NT2/D1 (cell line): Measurements from ENCODE around the gene ACTG2.

Experiments used
- DNase-seq: peaks from one replicate; pipeline ENCODE4 v3.0.0-alpha.2; 2011; ENCODE audit warnings: low read depth, low spot score
- H3K27me3 ChIP-seq: 2 replicates; pipeline ENCODE4 v1.6.0; 2011; ENCODE audit warnings: mild to moderate bottlenecking; ENCODE audit not compliant: insufficient read length, insufficient read depth
- H3K36me3 ChIP-seq: 2 replicates; pipeline ENCODE4 v1.6.1; 2011; ENCODE audit warnings: mild to moderate bottlenecking, low read length, mixed read lengths; ENCODE audit not compliant: insufficient read depth, insufficient read length
- H3K4me1 ChIP-seq: 2 replicates; pipeline ENCODE4 v1.5.1; 2011; ENCODE audit not compliant: insufficient read depth, insufficient read length
- H3K4me3 ChIP-seq: 2 replicates; pipeline ENCODE4 v1.5.1; 2011; ENCODE audit warnings: low read depth; ENCODE audit not compliant: insufficient read length
- H3K9ac ChIP-seq: 2 replicates; pipeline ENCODE4 v1.6.0; 2011; ENCODE audit warnings: low read depth; ENCODE audit not compliant: insufficient read length
- H3K9me3 ChIP-seq: 2 replicates; pipeline ENCODE4 v1.5.1; 2011; ENCODE audit warnings: mild to moderate bottlenecking, low read length; ENCODE audit not compliant: insufficient read depth
- SUZ12 ChIP-seq: IDR thresholded peaks from 2 replicates; pipeline ENCODE4 v1.6.1; 2011; ENCODE audit not compliant: insufficient read length, insufficient read depth; ENCODE audit errors: extremely low read depth
- YY1 ChIP-seq: IDR thresholded peaks from 2 replicates; pipeline ENCODE4 v1.6.1; 2011; ENCODE audit not compliant: insufficient read length, insufficient read depth
- ZNF274 ChIP-seq: IDR thresholded peaks from 2 replicates; pipeline ENCODE4 v1.6.1; 2011; ENCODE audit warnings: mild to moderate bottlenecking, low read depth, low read length

The ACTG2 gene

DNA sequence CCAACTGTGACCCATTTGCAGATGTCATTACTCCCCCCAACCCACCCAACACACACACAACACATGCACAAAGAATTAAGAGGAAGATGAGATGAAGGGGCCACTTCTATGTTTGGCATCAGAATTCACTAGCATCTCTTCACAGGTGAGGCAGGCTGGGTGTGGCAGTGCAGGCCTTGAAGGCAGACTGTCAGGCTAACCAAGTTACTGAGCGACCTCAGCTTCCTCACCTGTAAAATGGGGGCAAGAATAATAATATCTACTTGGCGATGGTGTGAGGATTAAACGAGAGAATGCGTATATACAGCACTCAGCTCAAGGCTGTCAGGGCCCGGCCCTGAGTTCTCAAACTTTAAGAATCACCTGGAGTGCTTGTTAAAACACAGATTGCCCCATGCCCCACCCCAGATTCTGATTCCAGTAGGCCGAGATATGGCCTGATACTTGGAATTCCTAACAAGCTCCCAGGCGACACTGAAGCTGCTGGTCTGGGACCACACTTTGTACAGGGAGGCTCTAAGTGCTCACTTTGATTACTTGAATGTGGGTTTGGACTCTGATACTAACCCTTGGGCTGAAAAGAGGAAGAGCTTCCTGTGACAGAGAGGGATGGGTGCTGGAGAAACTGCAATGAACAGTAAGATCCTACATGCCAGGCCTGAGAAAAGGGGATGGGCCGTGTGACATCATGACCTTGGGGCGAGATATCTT is 1.1 kb downstream of the ACTG2 start:
- TF ChIP-seq ZNF274 (no peak), SUZ12 (no peak), YY1 (no peak)
- Histone ChIP-seq H3K4me3 (no peak overlapping the region), H3K9ac (no peak overlapping the region), H3K4me1 (no peaks in the 10 kb centered on the region), H3K36me3 (no peaks in the 10 kb centered on the region), H3K27me3 (no peaks in the 10 kb centered on the region), H3K9me3 (no peaks in the 10 kb centered on the region)
- DNase-seq, result no peak

DNA sequence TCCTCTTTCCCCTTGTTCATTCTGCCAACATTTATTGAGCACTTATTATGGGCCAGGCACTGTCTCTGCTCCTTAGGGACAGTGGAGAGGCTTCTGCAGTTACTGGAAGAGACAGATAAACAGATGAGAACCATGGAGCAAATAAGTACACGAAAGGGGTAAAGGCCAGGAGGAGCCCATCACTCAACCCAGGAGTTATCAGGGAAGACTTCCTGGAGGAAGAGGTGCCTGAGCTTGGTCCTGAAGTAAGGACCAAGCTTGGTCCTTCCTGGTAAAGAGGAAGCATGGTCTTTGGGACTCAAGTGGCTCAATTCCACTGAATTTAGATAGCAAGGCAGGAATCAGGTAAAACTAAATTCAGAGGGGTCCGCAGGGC is 1.7 kb downstream of the ACTG2 start:
- no peaks in the 10 kb centered on the region for H3K4me1 ChIP-seq
- no peak for TF ChIP-seq YY1
- TF ChIP-seq SUZ12, result no peak
- no peak for TF ChIP-seq ZNF274
- no peaks in the 10 kb centered on the region for H3K9me3 ChIP-seq
- H3K9ac ChIP-seq, result no peak overlapping the region
- no peak overlapping the region for H3K4me3 ChIP-seq
- no peaks in the 10 kb centered on the region for H3K27me3 ChIP-seq
- DNase-seq, result no peak
- H3K36me3 ChIP-seq, result no peaks in the 10 kb centered on the region

DNA sequence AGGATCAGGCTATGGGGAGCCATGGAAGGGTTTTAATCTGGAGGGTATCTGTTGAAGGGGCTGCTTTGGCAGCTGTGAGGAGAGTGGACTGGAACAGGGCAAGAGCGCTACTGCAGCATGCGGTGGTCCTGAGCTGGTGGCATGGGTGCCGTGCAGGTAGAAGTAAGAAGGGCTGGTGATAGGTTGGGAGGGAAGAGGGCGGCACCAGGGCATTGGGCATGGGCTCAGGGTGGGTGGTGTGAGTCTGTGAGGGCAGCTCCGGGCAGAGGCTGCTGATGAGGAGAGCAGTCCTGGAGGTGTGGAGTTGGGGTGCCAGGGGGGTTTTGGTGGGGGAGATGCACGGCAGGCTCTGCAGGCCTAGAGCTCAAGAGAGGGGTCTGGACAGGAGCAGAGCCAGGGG is 2.1 kb downstream of the ACTG2 start:
- no peaks in the 10 kb centered on the region for H3K9me3 ChIP-seq
- no peak for TF ChIP-seq SUZ12
- TF ChIP-seq ZNF274, result no peak
- no peak for TF ChIP-seq YY1
- H3K27me3 ChIP-seq, result no peaks in the 10 kb centered on the region
- no peaks in the 10 kb centered on the region for H3K4me1 ChIP-seq
- DNase-seq, result no peak
- H3K36me3 ChIP-seq, result no peaks in the 10 kb centered on the region
- H3K4me3 ChIP-seq, result no peak overlapping the region
- no peak overlapping the region for H3K9ac ChIP-seq

DNA sequence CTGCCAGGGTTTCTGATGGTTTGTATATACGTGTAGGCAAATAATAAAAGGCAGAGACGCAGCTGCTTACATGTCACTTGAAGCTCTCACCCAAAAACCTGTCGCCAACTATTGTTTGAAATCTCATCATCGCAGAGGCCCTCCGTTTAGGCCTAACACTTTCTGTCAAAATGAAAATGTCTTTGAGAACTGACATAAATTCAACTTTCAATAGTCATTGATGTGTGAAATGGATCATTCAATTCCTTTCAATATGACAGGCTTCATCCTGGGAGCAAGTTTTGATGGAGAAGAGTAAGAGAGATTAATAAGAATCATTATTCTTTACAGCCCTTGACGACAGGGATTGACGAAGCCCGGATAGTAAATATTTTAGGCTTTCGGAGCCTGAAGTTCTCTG is 2.7 kb downstream of the ACTG2 start:
- H3K9ac ChIP-seq, result no peak overlapping the region
- H3K9me3 ChIP-seq, result no peaks in the 10 kb centered on the region
- no peaks in the 10 kb centered on the region for H3K4me1 ChIP-seq
- H3K4me3 ChIP-seq, result no peak overlapping the region
- TF ChIP-seq ZNF274 (no peak), SUZ12 (no peak), YY1 (no peak)
- no peaks in the 10 kb centered on the region for H3K27me3 ChIP-seq
- no peaks in the 10 kb centered on the region for H3K36me3 ChIP-seq
- DNase-seq, result no peak

DNA sequence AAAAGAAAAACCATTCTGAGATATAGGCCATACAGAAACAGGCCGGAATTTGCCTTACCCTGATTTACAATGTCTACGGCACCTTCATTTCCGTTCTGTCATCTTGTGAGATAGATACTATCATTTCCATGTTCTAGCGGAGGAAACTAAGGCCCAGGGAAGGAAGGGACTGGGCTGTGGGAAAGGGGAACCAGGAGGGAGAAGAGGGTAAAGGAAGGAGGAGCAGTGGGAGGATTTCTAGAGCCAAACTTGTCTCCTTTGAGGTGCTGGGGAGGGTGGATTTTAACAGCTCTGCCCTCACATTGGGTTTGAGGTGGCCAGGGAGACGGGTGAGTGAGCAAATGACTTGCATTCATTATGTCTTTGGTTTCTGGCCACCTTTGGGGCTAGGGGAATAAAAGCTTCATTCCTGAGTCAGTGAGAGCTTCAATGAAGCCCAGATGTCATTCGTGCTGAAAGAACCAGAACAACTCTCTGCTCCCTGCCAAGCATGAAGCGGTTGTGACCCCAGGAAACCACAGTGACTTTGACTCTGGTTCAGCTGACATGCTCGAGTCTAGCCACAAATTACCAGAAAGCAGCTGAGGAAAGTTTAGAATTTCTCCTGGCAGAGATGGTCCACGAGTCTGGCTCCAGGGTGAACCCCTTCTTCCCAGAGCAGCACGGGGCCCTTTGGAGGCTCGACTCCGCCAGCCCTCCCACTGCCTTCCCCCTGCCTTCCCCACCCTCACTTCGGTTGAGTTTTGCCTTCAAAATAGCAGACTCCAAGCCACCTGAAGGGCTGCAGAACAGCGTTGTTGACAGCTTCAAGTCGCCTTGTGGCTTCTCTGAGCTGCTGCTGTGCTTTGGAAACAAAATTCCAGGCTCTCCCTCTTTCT is 3.8 kb downstream of the ACTG2 start:
- H3K27me3 ChIP-seq, result no peaks in the 10 kb centered on the region
- TF ChIP-seq ZNF274 (no peak), YY1 (no peak), SUZ12 (no peak)
- no peak overlapping the region for H3K4me3 ChIP-seq
- H3K9me3 ChIP-seq, result no peaks in the 10 kb centered on the region
- H3K4me1 ChIP-seq, result no peaks in the 10 kb centered on the region
- no peaks in the 10 kb centered on the region for H3K36me3 ChIP-seq
- DNase-seq, result no peak
- no peak overlapping the region for H3K9ac ChIP-seq

DNA sequence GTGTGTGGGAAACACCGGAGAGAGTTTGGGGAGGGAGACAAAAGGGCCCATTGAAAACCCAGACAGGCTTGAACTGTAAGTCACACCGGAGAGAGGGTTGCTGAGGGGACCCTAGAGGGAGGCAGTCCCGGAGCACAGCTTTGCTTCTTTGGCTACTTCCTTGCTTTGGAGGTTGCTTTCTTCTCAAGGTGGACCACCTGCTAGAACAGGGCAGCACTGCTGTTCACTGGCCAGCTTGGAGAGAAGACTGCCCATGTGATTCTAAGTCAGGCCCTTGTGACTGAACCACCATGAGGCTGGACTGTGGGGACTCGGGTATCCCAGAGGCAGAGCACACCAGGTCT is 4.4 kb downstream of the ACTG2 start:
- TF ChIP-seq ZNF274, result no peak
- TF ChIP-seq SUZ12, result no peak
- no peak for TF ChIP-seq YY1
- no peak for DNase-seq
- Histone ChIP-seq H3K9me3 (no peaks in the 10 kb centered on the region), H3K4me3 (no peak overlapping the region), H3K4me1 (no peaks in the 10 kb centered on the region), H3K36me3 (no peaks in the 10 kb centered on the region), H3K27me3 (no peaks in the 10 kb centered on the region), H3K9ac (no peak overlapping the region)

DNA sequence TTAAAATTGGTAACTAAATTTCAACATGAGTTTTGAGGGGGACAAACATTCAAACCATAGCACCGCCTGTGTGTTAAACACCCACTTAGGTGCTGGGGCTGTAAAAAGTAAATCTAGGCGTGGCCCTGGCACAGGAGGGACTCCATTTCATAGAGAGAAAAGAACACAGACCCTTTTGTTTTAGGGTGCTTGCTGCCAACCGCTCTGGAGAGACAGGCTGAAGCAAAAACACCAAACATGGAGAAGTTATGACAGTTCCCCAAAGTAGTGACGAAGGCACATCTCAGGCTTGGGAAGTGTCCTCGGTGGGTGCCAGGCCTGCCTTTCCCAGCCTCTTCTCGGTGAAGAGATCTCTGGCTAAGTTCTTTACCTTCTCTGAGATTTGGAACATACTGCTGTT is 5.1 kb downstream of the ACTG2 start:
- no peaks in the 10 kb centered on the region for H3K9me3 ChIP-seq
- H3K4me1 ChIP-seq, result no peaks in the 10 kb centered on the region
- H3K4me3 ChIP-seq, result no peak overlapping the region
- DNase-seq, result no peak
- TF ChIP-seq SUZ12 (no peak), YY1 (no peak), ZNF274 (no peak)
- H3K27me3 ChIP-seq, result no peaks in the 10 kb centered on the region
- H3K9ac ChIP-seq, result no peak overlapping the region
- no peaks in the 10 kb centered on the region for H3K36me3 ChIP-seq
